GM19467 (cell line): Measurements from ENCODE around the gene LPCAT2.

Experiments
- ATAC-seq: cut with Tn5 transposase; IDR thresholded peaks from one replicate; pipeline ENCODE4 v1.9.1; 2021; ENCODE audit warnings: mild to moderate bottlenecking, moderate library complexity; ENCODE audit not compliant: unreplicated experiment

Gene LPCAT2

DNA sequence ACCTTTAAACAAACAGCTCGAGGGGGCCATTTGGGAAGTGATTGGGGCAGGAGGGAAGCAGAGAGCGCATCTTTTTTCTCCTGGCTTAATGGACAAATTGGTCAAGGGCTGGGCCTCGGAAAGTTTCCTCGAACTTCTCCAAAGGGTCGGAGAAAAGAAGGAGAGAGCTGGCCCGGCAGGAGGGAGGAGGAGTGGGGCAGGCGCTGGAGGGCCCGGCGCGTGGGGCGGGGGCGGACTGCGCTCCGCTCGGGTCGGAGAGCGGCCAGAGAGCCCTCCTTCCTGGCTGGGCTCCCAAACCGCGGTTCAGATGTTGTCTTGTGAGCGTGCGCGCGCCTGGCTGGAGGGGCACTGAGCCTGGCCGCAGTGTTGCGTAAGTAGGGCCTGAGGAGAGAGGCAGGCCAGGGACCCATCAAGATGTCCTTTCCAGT lies 28.6 kb upstream of the LPCAT2 start:
- ATAC-seq = no peak

- ATAC-seq = no peak
Observed at GRCh38 chr16:55481023-55481422, 27.8 kb upstream of the LPCAT2 start.

GRCh38 chr16:55482056-55482455 lies 26.8 kb upstream of the LPCAT2 start:
- no peak for ATAC-seq

- no peak for ATAC-seq
Observed at GRCh38 chr16:55487048-55487803, 21.6 kb upstream of the LPCAT2 start.

- ATAC-seq = no peak
Observed at GRCh38 chr16:55488306-55488705, 20.6 kb upstream of the LPCAT2 start.

DNA sequence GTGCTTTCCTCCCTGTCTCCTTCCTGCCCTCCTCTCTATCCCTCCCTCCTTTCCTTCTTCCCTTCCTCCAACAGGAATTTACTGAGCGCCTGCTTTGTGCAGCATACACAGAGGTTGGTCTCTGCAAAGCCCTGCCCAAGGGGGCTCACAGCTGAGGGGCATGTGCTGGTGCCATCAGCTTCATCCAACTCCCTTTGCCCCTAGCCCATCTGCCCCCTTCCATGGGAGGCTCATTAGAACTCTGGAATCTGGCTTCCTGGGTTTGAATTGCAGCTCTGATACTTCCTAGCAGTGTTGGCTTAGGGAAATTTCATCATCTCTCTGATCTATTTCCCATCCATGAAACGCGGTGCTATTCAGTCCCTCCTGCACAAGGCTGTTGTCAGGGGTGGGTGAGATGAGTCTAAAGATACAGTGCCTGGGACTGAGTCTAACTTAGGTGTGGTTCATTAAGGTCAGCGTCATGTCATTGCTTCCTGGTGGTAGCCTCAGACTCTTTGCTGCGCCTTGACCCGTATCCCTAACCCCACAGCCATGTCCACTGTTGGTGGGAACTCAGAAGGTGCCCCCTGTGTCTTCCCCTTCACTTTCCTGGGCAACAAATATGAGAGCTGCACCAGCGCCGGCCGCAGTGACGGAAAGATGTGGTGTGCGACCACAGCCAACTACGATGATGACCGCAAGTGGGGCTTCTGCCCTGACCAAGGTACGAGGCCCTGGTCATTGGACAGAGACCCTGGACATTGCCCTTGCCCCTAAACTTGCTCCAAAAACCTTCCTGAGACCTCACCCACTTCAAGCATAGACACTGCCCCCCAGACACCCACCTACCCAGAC lies 19.5 kb upstream of the LPCAT2 start:
- ATAC-seq = no peak

- no peak for ATAC-seq
Observed at GRCh38 chr16:55489956-55490265, 19.0 kb upstream of the LPCAT2 start.

DNA sequence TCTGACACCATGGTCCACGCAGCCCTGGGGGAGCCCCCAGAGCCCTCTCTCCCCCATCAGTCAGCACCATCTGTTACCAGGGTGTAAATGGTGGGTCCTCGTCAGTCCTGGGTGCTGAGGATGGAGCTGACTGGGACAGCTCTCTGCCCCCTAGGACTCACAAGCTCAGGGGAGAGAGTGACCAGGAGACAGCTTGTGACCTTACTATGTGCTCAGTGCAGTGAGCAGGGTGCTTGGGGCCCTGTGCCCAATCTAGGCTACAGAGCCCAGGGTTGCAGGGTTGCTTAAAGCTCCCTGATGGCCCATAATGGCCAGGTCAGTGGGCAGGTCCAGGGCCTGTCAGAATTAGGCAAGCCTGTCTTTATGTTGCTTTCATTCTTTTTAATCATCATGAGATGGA lies 18.6 kb upstream of the LPCAT2 start:
- ATAC-seq = no peak

DNA sequence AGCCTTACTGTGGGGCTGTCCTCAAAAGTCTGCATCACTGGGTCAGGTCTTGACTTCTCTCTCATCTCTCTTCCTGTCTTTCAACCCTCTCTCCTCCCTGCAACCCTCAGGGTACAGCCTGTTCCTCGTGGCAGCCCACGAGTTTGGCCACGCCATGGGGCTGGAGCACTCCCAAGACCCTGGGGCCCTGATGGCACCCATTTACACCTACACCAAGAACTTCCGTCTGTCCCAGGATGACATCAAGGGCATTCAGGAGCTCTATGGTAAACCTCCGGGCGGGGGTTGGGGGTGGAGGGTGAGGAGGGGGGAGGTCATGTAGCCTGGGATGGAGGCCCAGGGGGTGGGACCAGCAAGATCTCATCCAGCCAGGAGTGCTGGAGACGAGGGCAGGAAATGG lies 17.2 kb upstream of the LPCAT2 start:
- no peak for ATAC-seq

- no peak for ATAC-seq
Observed at GRCh38 chr16:55492756-55493380, 16.0 kb upstream of the LPCAT2 start.

GRCh38 chr16:55494994-55495421 lies 13.9 kb upstream of the LPCAT2 start:
- ATAC-seq = no peak

GRCh38 chr16:55495616-55496289 lies 13.1 kb upstream of the LPCAT2 start:
- no peak for ATAC-seq

- no peak for ATAC-seq
Observed at GRCh38 chr16:55496509-55497145, 12.2 kb upstream of the LPCAT2 start.

DNA sequence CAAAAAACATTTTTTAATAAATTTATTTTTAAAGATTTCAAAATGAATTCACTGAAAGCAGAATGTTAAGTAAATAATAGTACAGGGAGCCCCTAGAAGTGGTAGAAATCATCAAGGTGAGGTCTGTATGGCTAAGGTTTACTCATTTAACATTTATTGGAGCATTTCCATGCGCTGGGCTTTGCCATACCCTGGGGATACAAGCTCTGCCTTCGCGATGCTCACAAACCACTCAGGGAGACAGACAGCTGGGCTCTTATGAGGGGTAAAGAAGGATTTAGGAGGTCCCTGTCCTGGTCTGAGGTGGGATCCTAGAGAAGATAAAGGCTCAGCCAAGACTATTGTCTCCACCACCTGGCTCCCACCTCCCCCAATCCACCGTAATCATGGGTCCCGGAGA lies 11.3 kb upstream of the LPCAT2 start:
- ATAC-seq = no peak

DNA sequence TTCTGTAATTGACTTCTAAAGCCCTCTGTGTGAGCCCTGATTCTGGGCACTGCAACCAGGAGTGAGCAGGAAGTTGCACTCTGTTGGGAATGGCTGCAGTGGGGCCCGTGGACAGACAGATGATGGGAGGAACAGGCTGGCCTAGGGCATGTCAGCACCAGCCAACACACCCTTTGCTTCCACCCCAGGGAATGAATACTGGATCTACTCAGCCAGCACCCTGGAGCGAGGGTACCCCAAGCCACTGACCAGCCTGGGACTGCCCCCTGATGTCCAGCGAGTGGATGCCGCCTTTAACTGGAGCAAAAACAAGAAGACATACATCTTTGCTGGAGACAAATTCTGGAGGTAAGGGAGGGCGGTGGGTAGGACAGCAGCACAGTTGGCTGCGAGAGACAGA lies 10.8 kb upstream of the LPCAT2 start:
- no peak for ATAC-seq

GRCh38 chr16:55499281-55499680 lies 9.6 kb upstream of the LPCAT2 start:
- ATAC-seq = no peak

DNA sequence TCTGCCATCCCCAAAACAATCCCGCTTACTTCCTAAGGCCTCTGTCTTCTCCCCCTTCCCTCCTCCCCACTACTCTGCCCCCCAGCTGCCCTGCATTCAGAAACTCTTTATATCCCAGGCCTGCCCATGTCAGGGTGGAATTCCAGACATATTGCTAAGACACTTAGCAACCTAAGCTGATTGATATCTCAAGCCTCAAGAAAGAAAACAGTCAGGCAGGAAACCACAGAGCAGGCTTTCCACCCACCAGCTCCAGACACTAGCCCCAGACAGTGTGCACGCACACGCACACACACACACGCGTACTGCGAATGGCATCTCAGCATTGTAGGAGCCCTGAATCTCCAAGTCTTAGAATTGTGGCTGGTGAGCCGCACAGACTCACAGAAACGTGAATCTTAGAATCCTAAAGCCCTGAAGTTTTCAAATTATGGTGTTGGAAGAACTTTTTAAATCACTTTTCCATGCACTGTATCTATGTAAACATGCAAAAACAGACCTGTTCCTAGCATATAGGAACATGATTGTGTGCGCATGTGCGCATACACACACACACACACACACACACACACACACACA lies 8.8 kb upstream of the LPCAT2 start:
- no peak for ATAC-seq

DNA sequence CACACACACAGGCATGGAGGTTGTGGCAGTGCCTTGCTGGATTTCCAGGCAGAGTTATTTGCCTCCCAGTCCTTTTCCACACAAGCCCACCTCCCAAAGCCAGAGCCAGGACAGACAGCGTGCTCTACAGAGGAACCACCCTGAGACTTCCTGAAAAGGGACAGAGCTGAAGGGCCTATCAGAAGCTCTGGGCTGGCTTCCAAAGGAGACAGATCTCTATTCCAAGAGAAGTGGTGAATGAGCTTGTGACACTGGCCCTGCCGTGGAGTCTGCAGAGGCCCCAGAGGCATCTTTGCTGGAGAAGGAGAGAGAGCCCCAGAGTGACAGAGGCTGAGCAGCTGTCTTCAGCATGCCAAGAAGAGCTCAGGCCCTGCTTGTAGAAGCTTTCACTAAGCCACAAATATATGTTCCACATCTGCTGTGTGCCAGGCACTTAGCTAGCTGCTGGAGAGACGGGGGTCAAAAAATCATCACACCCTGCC lies 8.3 kb upstream of the LPCAT2 start:
- ATAC-seq = no peak

- ATAC-seq = no peak
Observed at GRCh38 chr16:55501549-55502322, 7.1 kb upstream of the LPCAT2 start.
